Nephron progenitor cell (in vitro differentiated cells): Measurements from ENCODE around the gene PTPN4.
"Not testable (repeated sequence)": the region's sequence is repeated elsewhere in the genome, so short reads cannot be mapped to it uniquely, and the experiment has no call there.

Experiments used
- DNase-seq: peaks from one replicate; pipeline ENCODE4 v3.0.0; 2021
- H3K27ac Mint-ChIP-seq: 2 replicates; pipeline ENCODE4 v1.8.0; 2021; ENCODE audit warnings: mild to moderate bottlenecking, moderate library complexity, mixed read lengths
- H3K27me3 Mint-ChIP-seq: 2 replicates; pipeline ENCODE4 v1.8.0; 2021; ENCODE audit warnings: mild to moderate bottlenecking, low read depth, mixed read lengths; ENCODE audit not compliant: poor library complexity
- H3K36me3 Mint-ChIP-seq: 2 replicates; pipeline ENCODE4 v1.8.0; 2021; ENCODE audit warnings: low read depth, mixed read lengths
- H3K4me1 Mint-ChIP-seq: 2 replicates; pipeline ENCODE4 v1.8.0; 2021; ENCODE audit warnings: mixed read lengths
- H3K4me3 Mint-ChIP-seq: 2 replicates; pipeline ENCODE4 v1.8.0; 2021; ENCODE audit warnings: mild to moderate bottlenecking, moderate library complexity, mixed read lengths
- H3K9me3 Mint-ChIP-seq: 2 replicates; pipeline ENCODE4 v1.8.0; 2021; ENCODE audit warnings: mild to moderate bottlenecking, moderate library complexity, mixed read lengths
- CTCF ChIP-seq: fragments of 200-600 bp; sonication (generic); IDR thresholded peaks from 2 replicates; pipeline ENCODE4 v1.5.0; 2021; ENCODE audit warnings: antibody characterized with exemption

PTPN4 gene

GRCh38 chr2:119982506-119982905 lies 222.8 kb downstream of the PTPN4 start:
- H3K36me3 Mint-ChIP-seq = no peaks in the 10 kb centered on the region
- H3K4me3 Mint-ChIP-seq = no peak overlapping the region
- H3K27ac Mint-ChIP-seq = no peak overlapping the region
- H3K9me3 Mint-ChIP-seq = no peaks in the 10 kb centered on the region
- H3K27me3 Mint-ChIP-seq = no peaks in the 10 kb centered on the region
- TF ChIP-seq CTCF = no peak
- no peaks in the 10 kb centered on the region for H3K4me1 Mint-ChIP-seq
- no peak for DNase-seq

GRCh38 chr2:119983108-119983507 lies 223.4 kb downstream of the PTPN4 start:
- DNase-seq = no peak
- H3K36me3 Mint-ChIP-seq = peaks cover 5% of the 10 kb centered on the region
- H3K27me3 Mint-ChIP-seq = no peaks in the 10 kb centered on the region

GRCh38 chr2:119996148-119996547 lies 236.4 kb downstream of the PTPN4 start:
- H3K27me3 Mint-ChIP-seq = no peaks in the 10 kb centered on the region
- H3K4me3 Mint-ChIP-seq = no peak overlapping the region
- H3K36me3 Mint-ChIP-seq = no peaks in the 10 kb centered on the region
- peaks cover 5% of the 10 kb centered on the region for H3K4me1 Mint-ChIP-seq
- no peak for TF ChIP-seq CTCF
- no peak for DNase-seq
- H3K9me3 Mint-ChIP-seq = peaks cover 5% of the 10 kb centered on the region
- no peak overlapping the region for H3K27ac Mint-ChIP-seq

More at GRCh38 chr2:119983108-119983507, 223.4 kb downstream of the PTPN4 start:
- Mint-ChIP-seq H3K4me3 (no peak overlapping the region), H3K27ac (no peak overlapping the region), H3K4me1 (no peaks in the 10 kb centered on the region), H3K9me3 (peaks cover 5% of the 10 kb centered on the region)
- no peak for TF ChIP-seq CTCF

- Mint-ChIP-seq H3K27ac (peak overlapping the region; percentile 88), H3K4me1 (peaks cover 13% of the 10 kb centered on the region)
- H3K36me3 Mint-ChIP-seq, DNase-seq, H3K9me3 Mint-ChIP-seq, H3K27me3 Mint-ChIP-seq, H3K4me3 Mint-ChIP-seq: not testable (repeated sequence)
Measured at GRCh38 chr2:119996896-119997891, 237.5 kb downstream of the PTPN4 start.

GRCh38 chr2:120001471-120001870 lies 241.7 kb downstream of the PTPN4 start:
- H3K27me3 Mint-ChIP-seq = no peaks in the 10 kb centered on the region
- TF ChIP-seq CTCF = no peak
- peaks cover 5% of the 10 kb centered on the region for H3K9me3 Mint-ChIP-seq
- peaks cover 16% of the 10 kb centered on the region for H3K4me1 Mint-ChIP-seq
- DNase-seq = no peak
- H3K27ac Mint-ChIP-seq = peak overlapping the region; percentile 3
- H3K36me3 Mint-ChIP-seq = no peaks in the 10 kb centered on the region
- H3K4me3 Mint-ChIP-seq = no peak overlapping the region

- no peaks in the 10 kb centered on the region for H3K36me3 Mint-ChIP-seq
- no peaks in the 10 kb centered on the region for H3K9me3 Mint-ChIP-seq
- DNase-seq = no peak
- H3K4me1 Mint-ChIP-seq = peaks cover 12% of the 10 kb centered on the region
- no peaks in the 10 kb centered on the region for H3K27me3 Mint-ChIP-seq
- no peak for TF ChIP-seq CTCF
- no peak overlapping the region for H3K4me3 Mint-ChIP-seq
- no peak overlapping the region for H3K27ac Mint-ChIP-seq
Measured at GRCh38 chr2:120004254-120004653, 244.5 kb downstream of the PTPN4 start.
